Glutamatergic neuron (in vitro differentiated cells): ENCODE data around the gene UBFD1. TPM values are rescaled to one million over a fixed set of nuclear protein-coding genes. Genes with fewer than 3 reads are reported as not detected.
"Not testable (repeated sequence)": the region's sequence is repeated elsewhere in the genome, so short reads cannot be mapped to it uniquely, and the experiment has no call there.

Experiments used
- DNase-seq: peaks from one replicate; pipeline ENCODE4 v3.0.0; 2022
- H3K27ac Mint-ChIP-seq: one replicate; pipeline ENCODE4 v1.8.0; 2020; ENCODE audit warnings: mild to moderate bottlenecking, mixed read lengths, inconsistent platforms; ENCODE audit not compliant: unreplicated experiment
- H3K27me3 Mint-ChIP-seq: one replicate; pipeline ENCODE4 v1.8.0; 2020; ENCODE audit warnings: mild to moderate bottlenecking, moderate library complexity, mixed read lengths, inconsistent platforms; ENCODE audit not compliant: unreplicated experiment
- H3K36me3 Mint-ChIP-seq: one replicate; pipeline ENCODE4 v1.8.0; 2020; ENCODE audit warnings: mild to moderate bottlenecking, mixed read lengths, inconsistent platforms; ENCODE audit not compliant: unreplicated experiment
- H3K4me1 Mint-ChIP-seq: one replicate; pipeline ENCODE4 v1.8.0; 2020; ENCODE audit warnings: mild to moderate bottlenecking, low read depth, mixed read lengths, inconsistent platforms; ENCODE audit not compliant: unreplicated experiment
- H3K4me3 Mint-ChIP-seq: one replicate; pipeline ENCODE4 v1.8.0; 2020; ENCODE audit warnings: mild to moderate bottlenecking, mixed read lengths, inconsistent platforms; ENCODE audit not compliant: unreplicated experiment
- H3K9me3 Mint-ChIP-seq: one replicate; pipeline ENCODE4 v1.8.0; 2020; ENCODE audit warnings: mild to moderate bottlenecking, moderate library complexity, mixed read lengths, inconsistent platforms; ENCODE audit not compliant: unreplicated experiment
- CTCF ChIP-seq: fragments of 200-600 bp; sonication (generic); IDR thresholded peaks from one replicate; pipeline ENCODE4 v1.5.0; 2021; ENCODE audit not compliant: partially characterized antibody, unreplicated experiment
- total RNA-seq: library from RNA; stranded (reverse); fragmentation: NEBNext Ultra II Directional; extraction: Animal tissue kit (Norgen Biotek cat#: 25700); gene quantifications from one replicate; pipeline ENCODE4 v1.2.1, GENCODE V29; 2021; ENCODE audit not compliant: unreplicated experiment

Gene UBFD1
- total RNA-seq, 1 donor from 2014 or later = 103 TPM

GRCh38 chr16:23539984-23540816 lies 17.3 kb upstream of the UBFD1 start:
- Mint-ChIP-seq H3K27me3 (no peaks in the 10 kb centered on the region), H3K4me3 (no peak overlapping the region), H3K4me1 (no peaks in the 10 kb centered on the region), H3K36me3 (no peaks in the 10 kb centered on the region), H3K9me3 (no peaks in the 10 kb centered on the region), H3K27ac (no peak overlapping the region)
- no peak for TF ChIP-seq CTCF
- no peak for DNase-seq

GRCh38 chr16:23540817-23541178 lies 16.7 kb upstream of the UBFD1 start:
- H3K4me3 Mint-ChIP-seq, H3K9me3 Mint-ChIP-seq, H3K27me3 Mint-ChIP-seq, H3K27ac Mint-ChIP-seq, DNase-seq, H3K4me1 Mint-ChIP-seq, H3K36me3 Mint-ChIP-seq: not testable (repeated sequence)

GRCh38 chr16:23544436-23544835 lies 13.1 kb upstream of the UBFD1 start:
- Mint-ChIP-seq H3K27ac (no peak overlapping the region), H3K36me3 (no peaks in the 10 kb centered on the region), H3K4me1 (no peaks in the 10 kb centered on the region), H3K9me3 (no peaks in the 10 kb centered on the region), H3K4me3 (no peak overlapping the region), H3K27me3 (no peaks in the 10 kb centered on the region)
- no peak for TF ChIP-seq CTCF
- DNase-seq = no peak

- DNase-seq = no peak
- no peak overlapping the region for H3K27ac Mint-ChIP-seq
- H3K4me1 Mint-ChIP-seq = no peaks in the 10 kb centered on the region
- TF ChIP-seq CTCF = no peak
- no peaks in the 10 kb centered on the region for H3K36me3 Mint-ChIP-seq
- no peaks in the 10 kb centered on the region for H3K9me3 Mint-ChIP-seq
- no peaks in the 10 kb centered on the region for H3K27me3 Mint-ChIP-seq
- H3K4me3 Mint-ChIP-seq = no peak overlapping the region
Measured at GRCh38 chr16:23549938-23550337, 7.6 kb upstream of the UBFD1 start.

- Mint-ChIP-seq H3K4me1 (no peaks in the 10 kb centered on the region), H3K27me3 (no peaks in the 10 kb centered on the region), H3K4me3 (no peak overlapping the region), H3K36me3 (no peaks in the 10 kb centered on the region), H3K9me3 (no peaks in the 10 kb centered on the region), H3K27ac (no peak overlapping the region)
- TF ChIP-seq CTCF = no peak
- no peak for DNase-seq
Measured at GRCh38 chr16:23552161-23552560, 5.4 kb upstream of the UBFD1 start.
